HG03558 (cell line): ENCODE measurements around the gene CAPN1.
"Not testable (repeated sequence)": the region's sequence is repeated elsewhere in the genome, so short reads cannot be mapped to it uniquely, and the experiment has no call there.

Experiments used
- ATAC-seq: cut with Tn5 transposase; IDR thresholded peaks from one replicate; pipeline ENCODE4 v1.9.1; 2021; ENCODE audit warnings: moderate number of reproducible peaks; ENCODE audit not compliant: unreplicated experiment; ENCODE audit errors: extremely low read depth

CAPN1 gene

GRCh38 chr11:65214212-65214845, 32.6 kb downstream of the CAPN1 start:
- ATAC-seq: no peak

GRCh38 chr11:65215441-65216076, 33.8 kb downstream of the CAPN1 start:
- no peak for ATAC-seq

- ATAC-seq: no peak
Observed at GRCh38 chr11:65216830-65217229, 35.1 kb downstream of the CAPN1 start.

DNA sequence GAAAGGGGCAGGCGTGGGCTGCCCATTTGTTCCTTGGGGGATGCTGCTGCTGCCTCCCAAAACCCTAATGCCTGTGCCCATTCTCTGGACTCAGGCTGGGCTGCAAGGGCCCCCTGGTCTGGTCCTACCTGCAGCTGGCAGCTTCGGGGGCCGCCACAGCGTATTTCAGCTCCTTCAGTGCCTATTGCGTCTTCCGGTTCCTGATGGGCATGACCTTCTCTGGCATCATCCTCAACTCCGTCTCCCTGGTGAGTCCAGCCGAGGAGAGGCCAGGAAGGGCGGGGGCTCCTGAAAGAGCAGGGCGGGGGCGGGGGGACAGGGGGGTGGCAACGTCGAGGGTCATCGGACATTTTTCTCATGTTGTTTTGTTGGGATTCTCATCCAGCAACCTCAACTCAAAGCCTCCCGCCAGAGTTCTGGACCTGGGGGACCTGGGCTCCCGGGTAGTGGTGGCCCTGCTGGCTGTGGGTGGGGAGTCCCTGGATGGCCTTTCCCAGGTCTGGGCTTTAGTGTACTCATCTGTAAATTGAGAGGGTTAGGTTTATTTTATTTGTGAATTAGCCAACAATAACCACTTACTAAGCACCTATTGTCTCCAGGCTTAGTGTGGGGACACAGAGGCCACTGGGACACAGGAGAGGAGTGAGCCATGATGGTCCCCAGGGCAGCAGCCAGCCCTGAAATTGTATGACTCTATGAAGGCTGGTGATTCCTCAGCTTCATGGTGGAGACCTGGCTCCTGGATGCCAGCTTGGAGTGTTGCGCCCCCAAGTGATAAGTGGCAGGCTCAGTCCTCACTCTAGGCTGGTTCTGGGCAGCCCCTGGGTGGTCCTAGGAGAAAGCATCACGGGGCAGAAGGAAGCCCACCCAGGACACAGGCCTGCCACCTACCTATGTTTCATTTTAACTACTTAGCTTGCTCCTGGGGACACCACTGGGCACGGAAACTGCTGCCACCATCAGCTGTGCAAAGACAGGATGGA, 36.0 kb downstream of the CAPN1 start:
- no peak for ATAC-seq

- no peak for ATAC-seq
Observed at GRCh38 chr11:65218446-65218845, 36.7 kb downstream of the CAPN1 start.

DNA sequence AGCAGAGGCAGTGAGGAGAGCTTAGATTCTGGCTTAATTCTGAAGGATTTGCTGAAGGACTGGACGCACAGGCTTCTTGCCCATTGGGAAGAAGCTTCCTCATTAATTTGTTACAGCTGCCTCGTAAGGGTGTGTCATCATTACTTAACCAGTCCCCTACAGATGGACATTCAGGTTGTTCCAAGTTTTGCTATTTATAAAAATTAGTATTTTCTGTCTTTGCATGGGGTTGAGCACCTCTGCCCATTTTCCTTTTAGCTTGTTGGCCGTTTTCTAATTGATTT, 38.1 kb downstream of the CAPN1 start:
- no peak for ATAC-seq

DNA sequence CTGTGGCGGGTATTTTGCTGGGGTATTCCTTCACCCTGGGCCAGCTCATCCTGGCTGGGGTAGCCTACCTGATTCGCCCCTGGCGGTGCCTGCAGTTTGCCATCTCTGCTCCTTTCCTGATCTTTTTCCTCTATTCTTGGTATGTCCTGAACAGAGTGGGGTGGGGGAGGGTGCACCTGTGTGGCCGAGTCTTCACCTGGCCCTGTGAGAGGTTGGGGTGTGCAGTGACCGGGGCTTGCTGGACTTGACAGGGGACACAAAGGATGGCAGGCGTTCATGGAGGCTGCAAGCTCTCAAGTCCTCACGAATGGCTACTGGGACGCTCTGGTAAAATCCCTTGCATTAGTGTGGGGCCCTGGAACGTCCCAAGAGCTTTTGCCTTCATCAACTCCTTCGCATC, 39.3 kb downstream of the CAPN1 start:
- no peak for ATAC-seq

DNA sequence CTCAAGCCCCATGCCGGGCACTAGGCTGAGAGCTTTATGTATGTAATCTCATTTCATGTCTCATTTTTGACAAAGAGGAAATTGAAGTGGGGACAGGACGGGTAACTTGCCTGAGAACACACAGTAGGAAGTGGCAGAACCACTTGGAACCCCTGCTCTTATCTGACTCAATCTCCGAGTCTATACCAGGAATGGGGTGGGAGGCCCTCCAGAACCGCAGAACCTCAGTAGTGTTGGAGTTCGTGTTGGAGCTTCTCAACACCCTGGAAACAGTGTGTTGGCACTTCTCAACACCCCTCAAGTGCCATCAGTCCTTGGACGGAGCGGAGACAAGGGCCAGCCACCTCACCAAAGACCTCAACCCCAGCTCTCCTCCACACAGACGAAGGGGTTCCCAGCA, 41.3 kb downstream of the CAPN1 start:
- ATAC-seq: no peak

DNA sequence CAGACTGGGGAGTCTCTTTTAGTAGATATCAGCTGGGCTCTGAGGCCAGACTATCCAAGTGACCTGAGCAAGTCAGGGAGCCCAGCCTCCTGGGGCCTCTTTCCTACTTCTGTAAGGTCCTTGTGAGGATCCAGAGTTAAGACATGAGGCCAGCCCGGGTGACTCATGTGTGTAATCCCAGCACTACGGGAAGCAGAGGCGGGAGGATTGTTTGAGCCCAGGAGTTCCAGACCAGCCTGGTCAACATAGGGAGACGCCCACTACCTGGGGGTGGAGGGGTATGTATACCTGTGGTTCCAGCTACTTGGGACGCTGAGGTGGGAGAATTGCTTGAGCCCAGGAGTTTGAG, 43.2 kb downstream of the CAPN1 start:
- ATAC-seq: no peak

GRCh38 chr11:65225279-65226102, 43.8 kb downstream of the CAPN1 start:
- ATAC-seq: no peak

GRCh38 chr11:65226103-65226442, 44.3 kb downstream of the CAPN1 start:
- no peak for ATAC-seq

DNA sequence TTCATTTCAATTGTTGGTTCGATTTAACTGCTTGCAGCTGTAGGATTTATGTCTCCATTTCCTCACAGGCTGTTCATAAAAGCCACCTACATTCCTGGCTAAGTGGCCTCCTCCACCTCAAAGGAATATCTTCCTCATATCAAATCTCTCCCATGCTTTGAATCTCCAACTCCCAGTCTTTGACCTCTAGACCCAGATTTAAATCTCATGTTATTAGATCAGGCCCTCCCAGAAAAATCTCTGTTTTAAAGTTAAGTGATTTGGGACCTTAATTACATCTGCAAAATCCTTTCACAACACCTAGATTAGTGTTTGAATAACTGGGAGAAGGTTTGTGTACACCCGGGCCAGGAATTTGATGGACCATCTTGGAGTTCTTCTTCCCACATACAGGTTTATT, 46.2 kb downstream of the CAPN1 start:
- no peak for ATAC-seq

- ATAC-seq: no peak
Observed at GRCh38 chr11:65236194-65237059, 54.7 kb downstream of the CAPN1 start.

DNA sequence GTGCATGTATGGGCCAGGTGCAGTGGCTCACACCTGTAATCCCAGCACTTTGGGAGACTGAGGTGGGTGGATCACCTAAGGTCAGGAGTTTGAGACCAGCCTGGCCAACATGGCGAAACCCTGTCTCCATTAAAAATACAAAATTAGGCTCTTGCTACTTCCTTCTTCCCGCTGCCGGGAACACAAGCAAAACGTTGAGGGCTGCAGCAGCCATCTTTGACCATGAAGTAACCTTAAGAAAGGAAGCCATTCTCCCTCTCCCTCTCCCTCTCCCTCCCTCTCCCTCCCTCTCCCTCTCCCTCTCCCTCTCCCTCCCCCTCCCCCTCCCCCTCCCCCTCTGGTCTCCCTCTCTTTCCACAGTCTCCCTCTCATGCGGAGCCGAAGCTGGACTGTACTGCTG, 56.6 kb downstream of the CAPN1 start:
- not testable (repeated sequence) for ATAC-seq

DNA sequence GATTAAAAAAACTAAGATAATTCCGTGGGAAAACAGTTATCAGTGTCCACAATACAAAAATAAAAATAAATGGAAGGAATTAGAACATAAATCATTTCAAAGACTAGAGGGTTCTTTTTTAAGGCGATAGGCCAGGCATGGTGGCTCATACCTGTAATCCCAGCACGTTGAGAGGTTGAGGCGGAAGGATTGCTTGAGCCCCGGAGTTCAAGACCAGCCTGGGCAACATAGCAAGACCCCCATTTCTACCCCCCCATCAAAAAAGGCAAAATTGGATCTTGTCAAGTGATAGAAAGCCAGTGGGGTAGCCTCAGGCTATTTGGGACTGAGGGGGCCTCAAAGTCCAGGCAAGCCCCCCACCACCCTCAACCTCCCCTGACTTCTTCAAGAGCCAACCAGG, 59.4 kb downstream of the CAPN1 start:
- no peak for ATAC-seq

DNA sequence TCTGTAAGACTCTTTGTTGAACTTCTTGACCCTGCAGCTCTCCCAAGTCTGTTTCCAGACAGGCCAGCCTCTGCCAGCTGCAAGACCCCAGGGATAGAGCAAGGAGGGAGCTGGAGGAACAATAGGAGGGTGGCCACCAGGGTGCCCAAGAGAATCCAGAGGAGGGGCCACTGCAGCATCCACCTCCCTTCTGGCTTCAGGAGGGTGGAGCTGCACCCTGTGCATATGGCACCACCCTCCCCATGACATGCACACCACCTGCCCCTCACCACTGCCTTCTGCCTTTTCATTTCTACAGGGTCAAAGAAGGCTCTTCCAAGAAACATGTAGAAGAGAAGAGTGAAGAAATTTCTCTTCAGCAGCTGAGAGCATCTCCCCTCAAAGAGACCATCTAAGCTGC, 60.0 kb downstream of the CAPN1 start:
- no peak for ATAC-seq

- ATAC-seq: no peak
Observed at GRCh38 chr11:65242389-65242788, 60.7 kb downstream of the CAPN1 start.

DNA sequence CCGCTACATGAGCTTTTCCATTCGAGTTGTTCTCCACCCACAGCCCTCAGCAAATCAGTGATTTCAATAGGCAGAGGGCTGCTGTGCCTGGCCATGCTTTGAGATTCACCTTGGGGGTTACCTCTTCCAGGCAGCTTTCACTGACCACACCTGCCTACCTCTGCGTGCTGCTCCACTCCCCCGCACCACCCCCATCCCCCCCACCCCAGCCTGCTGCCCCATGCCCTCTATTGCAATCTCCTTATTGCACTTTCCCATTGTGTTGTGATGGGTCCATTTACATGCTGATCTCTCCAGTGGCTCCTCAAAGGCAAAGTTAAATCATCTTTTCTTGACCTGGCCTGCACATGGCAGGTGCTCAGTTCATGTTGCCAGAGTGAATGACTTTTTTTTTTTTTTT, 62.1 kb downstream of the CAPN1 start:
- ATAC-seq: no peak

- not testable (repeated sequence) for ATAC-seq
Observed at GRCh38 chr11:65245046-65245445, 63.3 kb downstream of the CAPN1 start.

GRCh38 chr11:65246506-65246905, 64.8 kb downstream of the CAPN1 start:
- no peak for ATAC-seq
